Retina (tissue), 1 donor: ENCODE measurements around the gene GOLPH3L.
"Not testable (repeated sequence)": the region's sequence is repeated elsewhere in the genome, so short reads cannot be mapped to it uniquely, and the experiment has no call there.

ENCODE experiments used
- DNase-seq: peaks from one replicate; pipeline ENCODE4 v3.0.0-alpha.2; 2016

The GOLPH3L gene

DNA sequence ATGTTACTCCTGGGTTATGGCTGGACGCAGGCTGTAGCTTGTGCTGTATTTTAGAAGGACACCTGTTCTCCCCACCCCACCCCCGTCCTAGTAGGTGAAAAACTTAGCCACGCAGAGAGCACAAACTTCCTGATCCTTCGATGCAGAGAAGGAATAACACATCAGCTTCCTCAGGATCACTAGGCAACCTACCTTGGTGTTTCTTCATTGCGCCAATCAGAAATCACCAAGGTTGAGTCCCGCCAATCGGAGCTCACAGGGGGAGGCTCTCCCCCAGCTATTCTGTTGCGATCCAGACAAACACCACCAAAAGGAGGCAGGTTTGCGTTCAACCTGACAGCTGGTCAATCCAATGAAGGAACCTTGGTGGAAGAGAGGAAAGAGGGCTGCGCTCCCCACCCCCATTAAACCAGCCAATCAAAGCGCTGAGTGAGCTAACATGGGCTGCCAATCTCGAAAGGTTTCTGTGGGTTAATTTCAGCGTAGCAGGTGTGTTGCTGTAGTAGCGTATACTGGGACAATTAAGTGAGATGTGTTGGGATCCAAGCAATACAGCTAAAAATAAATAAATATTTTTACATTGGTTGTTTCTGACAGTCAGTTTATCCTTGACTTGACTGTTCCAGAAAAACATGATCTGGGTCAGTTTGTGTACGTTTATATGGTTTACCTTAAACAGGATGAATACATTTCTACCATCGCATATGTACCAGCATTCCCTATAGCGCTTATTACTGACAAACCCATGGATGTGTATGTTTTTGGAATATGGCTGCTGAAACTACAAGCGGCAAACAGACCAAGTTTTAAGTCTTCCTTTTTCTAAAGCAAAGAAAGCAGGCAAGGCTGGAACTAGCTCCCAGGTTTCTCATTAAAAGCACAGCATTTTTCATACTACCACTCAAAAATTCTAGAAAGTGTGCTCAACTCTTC is at the start of gene GOLPH3L:
Gene GOLPH3L (minus strand): TSS at position 160 of the 933 bp plus-strand sequence. CDS start 2,316 bp downstream, outside the sequence.
- DNase-seq: peak; percentile 91

- no peak for DNase-seq
These were observed 33.3 kb upstream of the GOLPH3L start for GRCh38 chr1:150730130-150730721.

GRCh38 chr1:150724336-150724735 is 27.4 kb upstream of the GOLPH3L start:
- no peak for DNase-seq

DNA sequence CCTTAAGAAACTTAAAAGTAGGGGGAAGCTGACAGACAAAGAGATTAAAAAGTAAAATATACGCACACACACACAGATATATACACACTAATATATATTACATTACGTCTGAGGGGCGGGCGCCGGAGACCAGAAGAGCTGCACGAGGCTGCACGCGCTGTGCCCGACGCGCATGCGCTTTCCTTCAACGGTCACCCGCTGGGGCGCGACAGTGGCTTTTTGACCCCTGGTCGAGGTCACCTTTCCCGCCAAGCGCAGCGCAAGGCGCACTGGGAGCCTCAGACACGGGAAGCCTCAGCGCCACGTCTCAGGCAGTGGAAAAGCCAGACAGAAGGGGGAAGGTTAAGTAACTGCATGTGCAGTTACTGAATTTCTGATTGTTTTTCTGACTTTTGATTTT is 23.7 kb upstream of the GOLPH3L start, which contains the start of gene HORMAD1:
Gene HORMAD1 (minus strand): TSS at position 193 of the 400 bp plus-strand sequence. CDS start 1,390 bp downstream, outside the sequence.
- no peak for DNase-seq

- DNase-seq: no peak
These were observed 23.1 kb upstream of the GOLPH3L start for GRCh38 chr1:150720098-150720497.

GRCh38 chr1:150718225-150718891 is 21.4 kb upstream of the GOLPH3L start:
- DNase-seq: no peak

GRCh38 chr1:150709031-150709430 is 12.1 kb upstream of the GOLPH3L start:
- DNase-seq: not testable (repeated sequence)

- no peak for DNase-seq
These were observed 11.6 kb upstream of the GOLPH3L start for GRCh38 chr1:150708595-150708994.

DNA sequence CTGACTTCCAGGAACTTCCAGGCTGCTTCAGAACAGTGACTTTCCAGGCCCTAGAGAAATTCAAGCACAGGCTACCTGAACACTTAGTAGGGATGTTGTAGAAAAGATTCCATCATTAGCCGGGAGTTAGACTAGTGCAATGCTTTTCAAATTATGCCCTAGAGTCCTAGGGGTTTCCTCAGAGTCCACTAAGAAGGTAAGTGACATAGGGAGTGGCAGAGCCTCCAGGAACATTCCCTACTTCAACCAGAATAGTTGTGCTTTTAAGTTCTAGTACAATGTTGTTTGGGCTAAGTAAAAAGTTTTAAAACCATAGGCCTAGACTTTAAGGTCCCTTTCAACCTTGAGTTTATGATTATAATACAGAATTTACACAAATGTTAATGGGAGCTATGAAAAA is 9.1 kb upstream of the GOLPH3L start:
- no peak for DNase-seq

GRCh38 chr1:150703427-150703826 is 6.5 kb upstream of the GOLPH3L start:
- no peak for DNase-seq

- no peak for DNase-seq
These were observed 364 bp downstream of the GOLPH3L start for GRCh38 chr1:150696590-150696989.

DNA sequence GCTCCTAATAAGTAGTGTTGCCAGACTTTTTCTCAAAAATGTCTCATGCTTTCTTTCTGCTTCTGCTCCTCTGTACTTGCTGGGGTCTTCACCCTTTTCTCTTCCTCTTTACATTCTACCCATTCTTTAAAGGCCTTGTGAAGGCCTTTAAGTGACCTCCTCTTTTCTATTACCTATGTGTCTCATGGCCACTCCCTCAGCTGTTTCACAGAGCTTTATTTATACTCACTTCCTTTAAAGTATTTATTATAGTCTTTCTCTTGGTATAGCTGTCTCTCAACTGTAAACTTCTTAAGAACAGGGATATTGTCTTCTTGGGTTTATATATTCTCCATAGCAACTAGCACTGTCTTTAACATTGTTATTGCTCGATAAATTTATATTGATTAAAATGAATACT is 792 bp downstream of the GOLPH3L start:
- no peak for DNase-seq

DNA sequence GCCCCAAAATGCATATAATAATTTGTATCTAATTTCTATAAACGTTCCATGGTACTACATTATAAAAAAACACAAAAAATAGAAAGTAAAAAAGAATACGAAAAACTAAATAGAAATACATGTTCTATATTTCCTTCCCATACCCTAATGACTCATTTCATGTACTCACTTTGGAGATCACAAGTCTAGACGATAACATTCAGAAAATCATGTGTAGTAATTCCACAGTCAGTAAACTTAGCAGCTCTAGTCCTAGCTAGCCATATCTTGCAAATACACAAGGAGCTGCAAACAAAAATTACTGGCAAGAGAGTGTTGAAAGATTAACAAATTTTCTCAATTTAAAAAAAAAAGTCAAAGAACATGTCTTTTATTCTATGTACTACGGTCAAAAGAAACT is 1.4 kb downstream of the GOLPH3L start:
- DNase-seq: no peak

GRCh38 chr1:150692720-150693119 is 4.2 kb downstream of the GOLPH3L start:
- no peak for DNase-seq

GRCh38 chr1:150688763-150689162 is 8.2 kb downstream of the GOLPH3L start:
- DNase-seq: no peak

GRCh38 chr1:150686275-150686674 is 10.7 kb downstream of the GOLPH3L start:
- DNase-seq: no peak

DNA sequence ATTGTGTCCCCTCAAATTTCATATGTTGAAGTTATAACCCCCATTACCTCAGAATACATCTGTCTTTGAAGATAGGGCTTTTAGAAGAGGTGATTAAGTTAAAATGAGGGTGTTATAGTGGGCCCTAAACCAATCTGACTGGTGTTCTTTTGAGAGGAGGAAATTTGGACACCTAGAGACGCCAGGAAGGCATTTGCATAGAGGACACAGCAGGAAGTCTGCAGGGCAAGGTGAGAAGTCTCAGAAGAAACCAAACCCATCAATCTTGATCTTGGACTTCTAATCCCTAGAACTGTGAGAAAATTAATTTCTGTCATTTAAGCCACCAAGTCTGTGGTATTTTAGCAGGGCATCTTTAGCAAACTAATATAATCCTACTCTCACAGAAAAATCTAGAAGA is 13.0 kb downstream of the GOLPH3L start:
- no peak for DNase-seq

GRCh38 chr1:150678988-150679387 is 18.0 kb downstream of the GOLPH3L start:
- DNase-seq: no peak

DNA sequence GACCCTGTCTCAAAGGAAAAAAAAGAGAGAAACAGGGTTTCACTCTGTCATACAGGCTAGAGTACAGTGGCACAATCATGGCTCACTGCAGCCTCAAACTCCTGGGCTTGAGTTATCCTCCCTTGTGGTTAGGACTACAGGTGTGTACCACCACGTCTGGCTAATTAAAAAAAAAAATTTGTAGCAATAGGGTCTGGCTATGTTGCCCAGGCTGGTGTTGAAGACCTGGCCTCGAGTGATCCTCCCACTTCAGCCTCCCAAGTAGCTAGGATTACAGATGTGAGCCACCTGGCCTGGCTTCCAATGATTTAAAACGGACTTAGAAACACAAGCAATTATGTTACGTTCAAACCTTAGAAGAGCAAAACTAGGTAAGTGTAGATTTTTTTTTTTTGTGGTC is 22.1 kb downstream of the GOLPH3L start:
- DNase-seq: no peak

- DNase-seq: no peak
These were observed 33.6 kb downstream of the GOLPH3L start for GRCh38 chr1:150663321-150663720.

DNA sequence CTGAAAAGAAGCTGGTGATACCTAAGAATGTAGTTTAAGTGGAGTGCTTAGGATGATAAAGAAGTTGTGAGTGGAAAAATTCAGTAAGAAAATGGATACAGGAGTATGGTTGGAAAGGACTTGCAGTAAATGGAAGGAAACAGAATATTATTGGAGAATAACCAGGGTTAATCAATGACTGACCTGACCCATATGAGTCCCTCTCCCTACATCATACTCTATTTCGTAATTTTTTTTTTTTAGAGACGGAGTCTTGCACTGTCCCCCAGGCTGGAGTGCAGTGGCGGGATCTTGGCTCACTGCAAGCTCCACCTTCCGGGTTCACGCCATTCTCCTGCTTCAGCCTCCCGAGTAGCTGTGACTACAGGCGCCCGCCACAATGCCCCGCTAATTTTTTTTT is 34.1 kb downstream of the GOLPH3L start:
- no peak for DNase-seq

DNA sequence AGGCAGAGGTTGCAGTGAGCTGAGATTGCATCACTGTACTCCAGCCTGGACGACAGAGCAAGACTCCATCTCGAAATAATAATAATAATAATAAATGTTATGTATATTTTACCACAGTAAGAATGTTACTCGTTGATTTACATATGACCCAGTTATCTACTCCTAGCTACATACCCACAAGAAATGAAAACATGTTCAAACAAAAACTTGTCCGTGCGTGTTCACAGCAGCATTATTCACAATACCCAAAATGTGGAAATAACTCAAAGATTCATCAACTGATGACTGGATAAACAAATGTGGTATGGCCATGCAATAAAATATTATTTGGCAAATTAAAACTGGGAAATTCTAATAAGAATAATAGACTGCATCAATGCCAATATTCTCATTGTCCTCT is 35.8 kb downstream of the GOLPH3L start:
- DNase-seq: no peak

DNA sequence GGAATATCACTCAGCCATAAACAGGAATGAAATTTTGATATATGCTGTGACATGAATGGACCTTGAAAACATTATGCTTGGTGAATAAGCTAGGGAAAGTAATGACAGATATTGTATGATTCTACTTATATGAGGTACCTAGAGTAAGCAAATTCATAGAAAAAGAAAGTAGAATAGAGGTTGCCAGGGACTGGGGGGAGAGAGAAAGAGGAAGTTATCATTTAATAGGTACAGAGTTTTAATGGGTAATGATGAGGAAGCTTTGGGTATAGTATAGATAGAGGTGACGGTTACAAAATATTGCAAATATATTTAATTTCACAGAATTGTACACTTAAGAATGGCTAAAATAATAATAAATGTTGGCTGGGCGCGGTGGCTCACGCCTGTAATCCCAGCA is 36.4 kb downstream of the GOLPH3L start:
- DNase-seq: no peak

DNA sequence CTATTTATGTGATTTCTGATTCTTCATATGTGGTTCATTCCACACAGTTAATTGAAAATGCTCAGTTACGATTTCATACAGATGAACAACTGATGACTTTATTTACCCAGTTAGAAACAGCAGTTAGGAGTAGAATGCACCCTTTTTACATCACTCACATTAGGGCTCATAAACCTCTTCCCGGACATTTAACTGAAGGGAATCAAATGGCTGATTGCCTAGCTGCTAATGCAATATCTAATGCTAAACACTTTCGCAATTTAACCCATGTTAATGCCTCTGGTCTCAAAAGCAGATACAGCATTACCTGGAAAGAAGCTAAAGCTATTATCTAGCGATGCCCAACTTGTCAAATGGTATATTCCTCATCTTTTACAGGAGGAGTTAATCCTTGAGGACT is 39.9 kb downstream of the GOLPH3L start:
- not testable (repeated sequence) for DNase-seq
